Measurements from ENCODE around the gene BTBD2. TPM values are rescaled to one million over a fixed set of nuclear protein-coding genes. Genes with fewer than 3 reads are reported as not detected.
A peak's percentile ranks its signal among the peaks of the same experiment; 100 is the strongest.

Gene BTBD2
- total and polyA plus RNA-seq, 2 of the 13 experiments (the other 11 are each of a cell fraction or from before 2014, with no cell fraction given), result 28.1 to 45.3 TPM

- no peak for TF ChIP-seq RNF2 (conservative IDR thresholded peaks at IDR 0.05; ENCODE audit: low read depth)
- TF ChIP-seq, protein P1, sequence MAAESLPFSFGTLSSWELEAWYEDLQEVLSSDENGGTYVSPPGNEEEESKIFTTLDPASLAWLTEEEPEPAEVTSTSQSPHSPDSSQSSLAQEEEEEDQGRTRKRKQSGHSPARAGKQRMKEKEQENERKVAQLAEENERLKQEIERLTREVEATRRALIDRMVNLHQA (CRISPR knock-in tag; IDR thresholded peaks at IDR 0.05), result no peak
- TF ChIP-seq HOMEZ (CRISPR knock-in tag; IDR thresholded peaks at IDR 0.05; ENCODE audit: low read depth), result no peak
- no peak for TF ChIP-seq ZNF549 (CRISPR knock-in tag; IDR thresholded peaks at IDR 0.05)
- no peak for TF ChIP-seq FOXO1 (CRISPR knock-in tag; IDR thresholded peaks at IDR 0.05)
- TF ChIP-seq ZGPAT (CRISPR knock-in tag; IDR thresholded peaks at IDR 0.05), result peak; percentile 43
- no peak for TF ChIP-seq RFX3 (CRISPR knock-in tag; IDR thresholded peaks at IDR 0.05)
- TF ChIP-seq SNAPC2 (CRISPR knock-in tag; IDR thresholded peaks at IDR 0.05), result no peak
- no peak for TF ChIP-seq YEATS2 (CRISPR knock-in tag; IDR thresholded peaks at IDR 0.05; ENCODE audit: borderline replicate concordance)
- TF ChIP-seq FOXJ3 (CRISPR knock-in tag; IDR thresholded peaks at IDR 0.05; ENCODE audit: borderline replicate concordance), result no peak
- no peak for TF ChIP-seq NCOA2 (CRISPR knock-in tag; IDR thresholded peaks at IDR 0.05)
- TF ChIP-seq, protein P2, sequence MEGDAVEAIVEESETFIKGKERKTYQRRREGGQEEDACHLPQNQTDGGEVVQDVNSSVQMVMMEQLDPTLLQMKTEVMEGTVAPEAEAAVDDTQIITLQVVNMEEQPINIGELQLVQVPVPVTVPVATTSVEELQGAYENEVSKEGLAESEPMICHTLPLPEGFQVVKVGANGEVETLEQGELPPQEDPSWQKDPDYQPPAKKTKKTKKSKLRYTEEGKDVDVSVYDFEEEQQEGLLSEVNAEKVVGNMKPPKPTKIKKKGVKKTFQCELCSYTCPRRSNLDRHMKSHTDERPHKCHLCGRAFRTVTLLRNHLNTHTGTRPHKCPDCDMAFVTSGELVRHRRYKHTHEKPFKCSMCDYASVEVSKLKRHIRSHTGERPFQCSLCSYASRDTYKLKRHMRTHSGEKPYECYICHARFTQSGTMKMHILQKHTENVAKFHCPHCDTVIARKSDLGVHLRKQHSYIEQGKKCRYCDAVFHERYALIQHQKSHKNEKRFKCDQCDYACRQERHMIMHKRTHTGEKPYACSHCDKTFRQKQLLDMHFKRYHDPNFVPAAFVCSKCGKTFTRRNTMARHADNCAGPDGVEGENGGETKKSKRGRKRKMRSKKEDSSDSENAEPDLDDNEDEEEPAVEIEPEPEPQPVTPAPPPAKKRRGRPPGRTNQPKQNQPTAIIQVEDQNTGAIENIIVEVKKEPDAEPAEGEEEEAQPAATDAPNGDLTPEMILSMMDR (CRISPR knock-in tag; IDR thresholded peaks at IDR 0.05), result no peak
- peak; percentile 38 for TF ChIP-seq BCL6 (CRISPR knock-in tag; IDR thresholded peaks at IDR 0.05)
- peak; percentile 98 for TF ChIP-seq ZNF646 (CRISPR knock-in tag; IDR thresholded peaks at IDR 0.05)
- TF ChIP-seq KMT2B (CRISPR knock-in tag; IDR thresholded peaks at IDR 0.05), result no peak
- TF ChIP-seq NFE2 (CRISPR knock-in tag; IDR thresholded peaks at IDR 0.05), result no peak
- TF ChIP-seq, protein P3, sequence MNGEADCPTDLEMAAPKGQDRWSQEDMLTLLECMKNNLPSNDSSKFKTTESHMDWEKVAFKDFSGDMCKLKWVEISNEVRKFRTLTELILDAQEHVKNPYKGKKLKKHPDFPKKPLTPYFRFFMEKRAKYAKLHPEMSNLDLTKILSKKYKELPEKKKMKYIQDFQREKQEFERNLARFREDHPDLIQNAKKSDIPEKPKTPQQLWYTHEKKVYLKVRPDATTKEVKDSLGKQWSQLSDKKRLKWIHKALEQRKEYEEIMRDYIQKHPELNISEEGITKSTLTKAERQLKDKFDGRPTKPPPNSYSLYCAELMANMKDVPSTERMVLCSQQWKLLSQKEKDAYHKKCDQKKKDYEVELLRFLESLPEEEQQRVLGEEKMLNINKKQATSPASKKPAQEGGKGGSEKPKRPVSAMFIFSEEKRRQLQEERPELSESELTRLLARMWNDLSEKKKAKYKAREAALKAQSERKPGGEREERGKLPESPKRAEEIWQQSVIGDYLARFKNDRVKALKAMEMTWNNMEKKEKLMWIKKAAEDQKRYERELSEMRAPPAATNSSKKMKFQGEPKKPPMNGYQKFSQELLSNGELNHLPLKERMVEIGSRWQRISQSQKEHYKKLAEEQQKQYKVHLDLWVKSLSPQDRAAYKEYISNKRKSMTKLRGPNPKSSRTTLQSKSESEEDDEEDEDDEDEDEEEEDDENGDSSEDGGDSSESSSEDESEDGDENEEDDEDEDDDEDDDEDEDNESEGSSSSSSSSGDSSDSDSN (CRISPR knock-in tag; IDR thresholded peaks at IDR 0.05), result peak; percentile 58; the same call in 1 of the 2 replicates
These were observed 34.3 kb upstream of the BTBD2 start (continued) for GRCh38 chr19:2049741-2050348.

Data from HepG2 (cell line).